H9 (cell line): ENCODE data around the gene PIP5K1A. TPM values are rescaled to one million over a fixed set of nuclear protein-coding genes. Genes with fewer than 3 reads are reported as not detected.

Experiments
- DNase-seq: peaks from one replicate; pipeline ENCODE4 v3.0.0-alpha.2; 2017
- H2AFZ ChIP-seq: one replicate; pipeline ENCODE4 v1.6.1; 2013; ENCODE audit warnings: mild to moderate bottlenecking, low read length, control low read depth, moderate library complexity
- H2AK5ac ChIP-seq: 2 replicates; pipeline ENCODE4 v1.6.1; 2013; ENCODE audit warnings: low read length, control low read depth, mixed read lengths; ENCODE audit not compliant: insufficient read length
- H2BK120ac ChIP-seq: one replicate; pipeline ENCODE4 v1.6.1; 2013; ENCODE audit warnings: low read depth, mild to moderate bottlenecking, low read length, control low read depth, inconsistent platforms; ENCODE audit not compliant: poor library complexity, severe bottlenecking
- H2BK12ac ChIP-seq: 2 replicates; pipeline ENCODE4 v1.6.1; 2013; ENCODE audit warnings: low read length, control low read depth, mixed read lengths, low read depth; ENCODE audit not compliant: insufficient read length
- H2BK15ac ChIP-seq: 2 replicates; pipeline ENCODE4 v1.6.1; 2013; ENCODE audit warnings: low read depth, low read length, control low read depth
- H2BK20ac ChIP-seq: one replicate; pipeline ENCODE4 v1.6.1; 2013; ENCODE audit warnings: low read depth, mild to moderate bottlenecking, low read length, control low read depth, inconsistent platforms; ENCODE audit not compliant: poor library complexity, severe bottlenecking
- H2BK5ac ChIP-seq: 2 replicates; pipeline ENCODE4 v1.6.1; 2013; ENCODE audit warnings: low read length, control low read depth, mixed read lengths; ENCODE audit not compliant: insufficient read length
- H3K14ac ChIP-seq: 2 replicates; pipeline ENCODE4 v1.6.1; 2013; ENCODE audit warnings: low read length, control low read depth; ENCODE audit not compliant: insufficient read depth
- H3K18ac ChIP-seq: 2 replicates; pipeline ENCODE4 v1.6.1; 2013; ENCODE audit warnings: low read depth, mild to moderate bottlenecking, mixed read lengths, low read length, control low read depth; ENCODE audit not compliant: insufficient read length
- H3K23ac ChIP-seq: 2 replicates; pipeline ENCODE4 v1.6.1; 2013; ENCODE audit warnings: low read length, control low read depth, mixed read lengths, low read depth; ENCODE audit not compliant: insufficient read length
- H3K23me2 ChIP-seq: 2 replicates; pipeline ENCODE4 v1.6.1; 2013; ENCODE audit warnings: low read depth, mild to moderate bottlenecking, mixed read lengths, low read length, control low read depth; ENCODE audit not compliant: insufficient read length, poor library complexity, severe bottlenecking
- H3K27ac ChIP-seq: 2 replicates; pipeline ENCODE4 v1.5.1; 2013; ENCODE audit warnings: low read length, control low read depth, mixed read lengths, low read depth; ENCODE audit not compliant: insufficient read length
- H3K27me3 ChIP-seq: 2 replicates; pipeline ENCODE4 v1.6.1; 2013; ENCODE audit warnings: low read length, control low read depth, inconsistent platforms; ENCODE audit not compliant: insufficient read depth
- H3K4ac ChIP-seq: 2 replicates; pipeline ENCODE4 v1.6.1; 2013; ENCODE audit warnings: low read depth, mild to moderate bottlenecking, control low read depth, inconsistent platforms, low read length, moderate library complexity
- H3K4me1 ChIP-seq: 2 replicates; pipeline ENCODE4 v1.6.1; 2013; ENCODE audit warnings: low read length, control low read depth, inconsistent platforms; ENCODE audit not compliant: insufficient read depth
- H3K4me2 ChIP-seq: 2 replicates; pipeline ENCODE4 v1.6.1; 2013; ENCODE audit warnings: low read length, control low read depth, mixed read lengths; ENCODE audit not compliant: insufficient read length, insufficient read depth
- H3K56ac ChIP-seq: 2 replicates; pipeline ENCODE4 v1.6.1; 2013; ENCODE audit warnings: low read depth, mild to moderate bottlenecking, mixed read lengths, low read length, control low read depth; ENCODE audit not compliant: insufficient read length
- H3K79me1 ChIP-seq: 2 replicates; pipeline ENCODE4 v1.6.1; 2013; ENCODE audit warnings: low read depth, mild to moderate bottlenecking, moderate library complexity, low read length, control low read depth, inconsistent platforms; ENCODE audit not compliant: insufficient read depth, poor library complexity, severe bottlenecking
- H3K79me2 ChIP-seq: 2 replicates; pipeline ENCODE4 v1.6.1; 2013; ENCODE audit warnings: low read length, control low read depth, inconsistent platforms; ENCODE audit not compliant: insufficient read depth
- H3K9ac ChIP-seq: 2 replicates; pipeline ENCODE4 v1.6.1; 2013; ENCODE audit warnings: low read length, control low read depth, mixed read lengths; ENCODE audit not compliant: insufficient read length; ENCODE audit errors: extremely low read depth
- H3K9me3 ChIP-seq: one replicate; pipeline ENCODE4 v1.6.1; 2013; ENCODE audit warnings: low read depth, low read length, inconsistent platforms; ENCODE audit not compliant: control insufficient read depth
- H3T11ph ChIP-seq: one replicate; pipeline ENCODE4 v1.6.1; 2013; ENCODE audit warnings: mild to moderate bottlenecking, low read length, control low read depth, inconsistent platforms
- H4K20me1 ChIP-seq: one replicate; pipeline ENCODE4 v1.6.1; 2013; ENCODE audit not compliant: control insufficient read depth, insufficient read length, insufficient read depth
- H4K5ac ChIP-seq: 2 replicates; pipeline ENCODE4 v1.6.1; 2013; ENCODE audit warnings: low read depth, mild to moderate bottlenecking, mixed read lengths, low read length, control low read depth; ENCODE audit not compliant: insufficient read length
- H4K8ac ChIP-seq: replicated peaks from 2 replicates; pipeline ENCODE4 v1.6.1; 2013; ENCODE audit warnings: low read length, control low read depth, mixed read lengths, low read depth; ENCODE audit not compliant: insufficient read length
- H4K91ac ChIP-seq: 2 replicates; pipeline ENCODE4 v1.6.1; 2013; ENCODE audit warnings: low read depth, mild to moderate bottlenecking, moderate library complexity, mixed read lengths, low read length, control low read depth; ENCODE audit not compliant: insufficient read length
- H3K27ac Mint-ChIP-seq, 3 experiments: 2 replicates in 2 of 3; 3 replicates in 1 of 3; pipeline ENCODE4 v1.8.0; 2020 to 2021; ENCODE audit warnings: mixed read lengths in 3 of 3, mild to moderate bottlenecking in 1 of 3, moderate library complexity in 1 of 3
- H3K27me3 Mint-ChIP-seq: 2 replicates; pipeline ENCODE4 v1.8.0; 2021; ENCODE audit warnings: low read depth, mild to moderate bottlenecking, moderate library complexity, mixed read lengths
- H3K36me3 Mint-ChIP-seq, 3 experiments: 2 replicates in 2 of 3; 3 replicates in 1 of 3; pipeline ENCODE4 v1.8.0; 2020 to 2021; ENCODE audit warnings: low read depth in 3 of 3, mixed read lengths in 3 of 3; ENCODE audit not compliant: insufficient read depth in 1 of 3
- H3K4me1 Mint-ChIP-seq, 2 experiments: 2 replicates each; pipeline ENCODE4 v1.8.0; 2020; ENCODE audit warnings: mixed read lengths in 2 of 2
- H3K4me3 Mint-ChIP-seq, 2 experiments: 2 replicates in 1 of 2; 3 replicates in 1 of 2; pipeline ENCODE4 v1.8.0; 2020 to 2021; ENCODE audit warnings: mild to moderate bottlenecking in 2 of 2, mixed read lengths in 2 of 2, moderate library complexity in 1 of 2
- H3K9me3 Mint-ChIP-seq, 2 experiments: 2 replicates in 1 of 2; 3 replicates in 1 of 2; pipeline ENCODE4 v1.8.0; 2020; ENCODE audit warnings: mild to moderate bottlenecking in 2 of 2, mixed read lengths in 2 of 2, moderate library complexity in 1 of 2
- CTCF ChIP-seq: fragments of 200-600 bp; sonication (generic); conservative IDR thresholded peaks from 3 replicates; pipeline ENCODE4 v1.8.0; 2021; ENCODE audit warnings: antibody characterized with exemption, mild to moderate bottlenecking
- WGBS: extraction: QIAGEN DNeasy Blood & Tissue Kit; methylation state at CpG from one replicate; pipeline ENCODE4 v1.1.7; 2013; ENCODE audit warnings: missing lambda C conversion rate, low lambda C conversion rate, mixed read lengths; ENCODE audit not compliant: insufficient read length; ENCODE audit errors: extremely low coverage; 5-methylcytosine and 5-hydroxymethylcytosine counted together
- total RNA-seq: library from RNA; stranded (reverse); gene quantifications from 2 replicates; pipeline ENCODE4 v1.2.1, GENCODE V29; 2021

PIP5K1A gene
- total RNA-seq, 1 experiment from 2014 or later: 94.6 TPM

DNA sequence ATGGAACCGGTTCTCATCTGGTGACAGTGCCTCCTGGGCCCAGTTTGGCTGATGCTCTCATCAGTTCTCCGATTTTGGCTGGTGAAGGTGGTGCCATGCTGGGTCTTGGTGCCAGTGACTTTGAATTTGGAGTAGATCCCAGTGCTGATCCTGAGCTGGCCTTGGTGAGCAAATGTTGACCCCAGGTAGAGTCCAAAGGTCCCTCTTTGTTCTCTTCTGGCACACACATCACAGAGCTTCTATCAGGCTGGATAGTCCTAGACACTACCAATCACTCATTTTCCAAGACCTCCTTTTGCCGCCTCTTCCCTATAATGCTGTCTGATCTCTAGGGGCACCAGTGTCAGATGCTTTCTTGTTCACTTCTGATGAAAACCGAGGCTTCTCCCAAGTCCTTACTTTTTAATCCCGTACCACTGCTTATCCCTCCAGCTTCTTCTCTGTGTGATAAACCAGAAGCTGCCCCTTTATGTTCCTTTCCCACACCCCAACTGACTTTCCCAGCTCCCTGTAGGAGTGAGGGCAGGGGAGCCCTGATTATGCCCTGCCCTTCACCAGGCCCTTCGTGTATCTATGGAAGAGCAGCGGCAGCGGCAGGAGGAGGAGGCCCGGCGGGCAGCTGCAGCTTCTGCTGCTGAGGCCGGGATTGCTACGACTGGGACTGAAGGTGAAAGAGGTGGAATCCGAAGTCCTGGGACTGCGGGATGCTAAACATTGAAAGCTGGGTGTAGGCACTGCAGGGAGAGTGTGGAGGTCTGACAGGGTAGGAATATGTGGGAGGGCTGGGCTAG lies 67.3 kb downstream of the PIP5K1A start:
- no peak overlapping the region for H3K9ac ChIP-seq
- H4K20me1 ChIP-seq: no peaks in the 10 kb centered on the region
- H2BK15ac ChIP-seq: no peak overlapping the region
- no peak overlapping the region for H2AK5ac ChIP-seq
- Mint-ChIP-seq H3K36me3 (peaks cover 44 to 69% (median 65%) of the 10 kb centered on the region in 3 experiments), H3K27ac (peak overlapping the region in 2 of 3 experiments; percentile 24 to 53; a peak in 1 of 7 replicates), H3K4me1 (peaks cover 5% of the 10 kb centered on the region in 2 experiments; a peak in 2 of 4 replicates), H3K4me3 (no peak overlapping the region), H3K27me3 (no peaks in the 10 kb centered on the region), H3K9me3 (no peaks in the 10 kb centered on the region)
- H3K4me2 ChIP-seq: no peak overlapping the region
- no peak overlapping the region for H4K5ac ChIP-seq
- H3K79me2 ChIP-seq: 0 out of 2 replicates have a peak, but pooled peaks cover 3% of the 10 kb centered on the region
- DNase-seq: no peak
- no peak overlapping the region for H3K27ac ChIP-seq
- WGBS: no CpG with 5 or more reads among the region's 14 CpGs
- no peak overlapping the region for H2AFZ ChIP-seq
- no peak overlapping the region for H3K14ac ChIP-seq
- H3K23ac ChIP-seq: no peak overlapping the region
- H3T11ph ChIP-seq: no peak overlapping the region
- H4K91ac ChIP-seq: no peak overlapping the region
- no peak overlapping the region for H3K18ac ChIP-seq
- TF ChIP-seq CTCF: no peak
- H3K27me3 ChIP-seq: no peaks in the 10 kb centered on the region
- H3K23me2 ChIP-seq: no peaks in the 10 kb centered on the region
- H3K4ac ChIP-seq: no peak overlapping the region
- H4K8ac ChIP-seq: no peak overlapping the region
- no peak overlapping the region for H2BK120ac ChIP-seq
- no peak overlapping the region for H2BK5ac ChIP-seq
- no peak overlapping the region for H2BK20ac ChIP-seq
- no peaks in the 10 kb centered on the region for H3K9me3 ChIP-seq
- no peak overlapping the region for H3K56ac ChIP-seq
- no peaks in the 10 kb centered on the region for H3K4me1 ChIP-seq
- H3K79me1 ChIP-seq: no peaks in the 10 kb centered on the region
- no peak overlapping the region for H2BK12ac ChIP-seq
